ENCODE measurements around the gene SHROOM3. TPM values are rescaled to one million over a fixed set of nuclear protein-coding genes. Genes with fewer than 3 reads are reported as not detected.

Gene SHROOM3
- total RNA-seq, 1 experiment from 2014 or later: 27.6 TPM

- TF ChIP-seq CTCF (conservative IDR thresholded peaks at IDR 0.05): no peak
- H2BK12ac ChIP-seq (ENCODE audit: insufficient read length, low read depth, low read length): no peak overlapping the region
- H4K91ac ChIP-seq (ENCODE audit: insufficient read length, low read depth, low read length): no peak overlapping the region
- peaks cover 0 to 6% of the 10 kb centered on the region in 2 experiments; a peak in 2 of 5 replicates for H3K9me3 Mint-ChIP-seq
- H3K23ac ChIP-seq (ENCODE audit: insufficient read length, low read depth, low read length): no peak overlapping the region
- no peak overlapping the region for H3K4me2 ChIP-seq (ENCODE audit: insufficient read depth, insufficient read length, low read length)
- no peaks in the 10 kb centered on the region for H4K20me1 ChIP-seq (ENCODE audit: control insufficient read depth, insufficient read depth, insufficient read length)
- no peaks in the 10 kb centered on the region for H3K9me3 ChIP-seq (ENCODE audit: control insufficient read depth, low read depth, low read length)
- H3K18ac ChIP-seq (ENCODE audit: insufficient read length, low read depth, low read length): no peak overlapping the region
- no peak overlapping the region for H3K56ac ChIP-seq (ENCODE audit: insufficient read length, low read depth, low read length)
- H3K9ac ChIP-seq (ENCODE audit: extremely low read depth, insufficient read length, low read length): no peak overlapping the region
- no peak overlapping the region for H2BK20ac ChIP-seq (ENCODE audit: low read depth, low read length, poor library complexity, severe bottlenecking)
- no peak overlapping the region for H2AFZ ChIP-seq (ENCODE audit: low read length)
- no peak overlapping the region for H3K4me3 Mint-ChIP-seq
- H4K5ac ChIP-seq (ENCODE audit: insufficient read length, low read depth, low read length): no peak overlapping the region
- no peak overlapping the region for H3T11ph ChIP-seq (ENCODE audit: low read length)
- H3K79me2 ChIP-seq (ENCODE audit: insufficient read depth, low read length): no peaks in the 10 kb centered on the region
- H2AK5ac ChIP-seq (ENCODE audit: insufficient read length, low read length): no peak overlapping the region
- H3K4me1 Mint-ChIP-seq: no peaks in the 10 kb centered on the region
- no peaks in the 10 kb centered on the region for H3K79me1 ChIP-seq (ENCODE audit: insufficient read depth, low read depth, low read length, poor library complexity, severe bottlenecking)
- H3K27me3 ChIP-seq (ENCODE audit: insufficient read depth, low read length): no peaks in the 10 kb centered on the region
- H3K4ac ChIP-seq (ENCODE audit: low read depth, low read length): no peak overlapping the region
- H4K8ac ChIP-seq (replicated peaks; ENCODE audit: insufficient read length, low read depth, low read length): no peak overlapping the region
- H3K14ac ChIP-seq (ENCODE audit: insufficient read depth, low read length): no peak overlapping the region
- no peak overlapping the region for H2BK15ac ChIP-seq (ENCODE audit: low read depth, low read length)
- H3K23me2 ChIP-seq (ENCODE audit: insufficient read length, low read depth, low read length, poor library complexity, severe bottlenecking): no peaks in the 10 kb centered on the region
- no CpG with 5 or more reads among the region's 1 CpG for WGBS (ENCODE audit: extremely low coverage, insufficient read length, low lambda C conversion rate)
- no peaks in the 10 kb centered on the region for H3K27me3 Mint-ChIP-seq (ENCODE audit: low read depth)
- H3K27ac Mint-ChIP-seq: no peak overlapping the region
- no peaks in the 10 kb centered on the region; a peak in 1 of 7 replicates for H3K36me3 Mint-ChIP-seq (ENCODE audit: insufficient read depth in 1 of 3, low read depth in 3 of 3)
- no peak overlapping the region for H2BK120ac ChIP-seq (ENCODE audit: low read depth, low read length, poor library complexity, severe bottlenecking)
- no peak overlapping the region for H2BK5ac ChIP-seq (ENCODE audit: insufficient read length, low read length)
- DNase-seq: no peak
- no peaks in the 10 kb centered on the region for H3K4me1 ChIP-seq (ENCODE audit: insufficient read depth, low read length)
- H3K27ac ChIP-seq (ENCODE audit: insufficient read length, low read depth, low read length): no peak overlapping the region
Observed at GRCh38 chr4:76652389-76652788, 217.4 kb downstream of the SHROOM3 start.
